Esophagus squamous epithelium (tissue), 4 donors: Measurements from ENCODE around the gene ITCH.

Experiments used
- CTCF ChIP-seq, 6 experiments: fragments of 450-650 bp in 4 of 6; fragments of 200-600 bp in 2 of 6; sonication (generic) in 2 of 6; IDR thresholded peaks; one replicate each; pipeline ENCODE4 v1.5.1; 2016 to 2019; ENCODE audit warnings: antibody characterized with exemption in 6 of 6, mild to moderate bottlenecking in 4 of 6, moderate library complexity in 4 of 6
- POLR2A ChIP-seq, 4 donors: fragments of 450-650 bp; IDR thresholded peaks; one replicate each; pipeline ENCODE4 v1.6.1; 2017; ENCODE audit warnings: antibody characterized with exemption in 4 of 4, mild to moderate bottlenecking in 4 of 4, moderate library complexity in 3 of 4

- no peak for TF ChIP-seq CTCF (IDR thresholded peaks at IDR 0.05)
- TF ChIP-seq POLR2A (IDR thresholded peaks at IDR 0.05), result no peak
Measured at GRCh38 chr20:34389954-34390555, 27.0 kb downstream of the ITCH start.
